NCI-H1105 treated with DMSO at 0.1 percent for 48 hours (cell line): ENCODE data around the gene SLFN5.
"Not testable (repeated sequence)": the region's sequence is repeated elsewhere in the genome, so short reads cannot be mapped to it uniquely, and the experiment has no call there.

Source experiments
- DNase-seq: peaks from one replicate; lab custom pipeline; 2025; lab: John Stamatoyannopoulos, UW

SLFN5 gene

DNA sequence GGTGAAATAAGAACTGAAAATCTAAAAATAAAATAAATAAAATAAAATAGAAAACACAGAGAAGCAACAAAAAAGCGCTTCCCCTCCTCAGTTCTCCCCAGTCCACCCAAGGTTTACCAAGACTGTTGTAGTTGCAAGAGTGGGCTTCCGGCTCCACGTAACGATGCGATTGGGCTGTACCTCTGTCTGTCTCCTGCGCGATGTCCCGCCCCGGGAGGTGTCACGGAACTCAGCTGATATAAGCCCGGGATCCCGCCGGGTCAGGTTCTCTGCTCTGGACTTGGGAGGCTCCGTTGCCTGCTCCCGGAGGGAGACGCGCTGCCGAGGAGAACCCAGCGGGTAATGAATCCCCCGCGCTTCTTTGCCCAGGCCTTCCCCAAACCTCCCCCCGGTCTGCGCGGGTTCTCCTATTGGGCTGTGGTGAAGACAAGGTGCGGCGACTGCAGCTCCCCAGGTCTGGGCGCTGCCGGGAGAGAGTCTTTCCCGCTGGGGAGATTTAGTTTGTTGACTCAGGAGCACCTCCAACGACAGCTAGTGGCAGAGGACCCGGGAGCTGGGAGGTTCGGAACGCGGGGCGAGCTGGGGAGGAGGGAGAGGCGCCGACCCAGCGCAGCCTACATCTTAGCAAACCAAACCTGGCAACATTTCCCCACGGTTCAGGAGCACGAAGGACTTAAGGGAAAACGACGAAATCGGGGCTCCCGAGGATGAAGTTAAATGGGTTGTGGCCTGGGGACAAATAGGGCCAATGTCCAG, at the start of gene SLFN5:
Gene SLFN5, plus strand, starts transcription at position 268 of the 756 bp plus-strand sequence. CDS start 15,619 bp downstream, outside the sequence.
- DNase-seq = peak; percentile 80

GRCh38 chr17:35194001-35194400, 48.9 kb upstream of the SLFN5 start, which contains the start of gene SLC35G3:
SLC35G3 (minus strand) TSS chr17:35194393; CDS start chr17:35194307, 86 bp downstream.
- not testable (repeated sequence) for DNase-seq

- not testable (repeated sequence) for DNase-seq
Measured at GRCh38 chr17:35195062-35195461, 47.8 kb upstream of the SLFN5 start.

GRCh38 chr17:35202582-35202981, 40.3 kb upstream of the SLFN5 start:
- not testable (repeated sequence) for DNase-seq

DNA sequence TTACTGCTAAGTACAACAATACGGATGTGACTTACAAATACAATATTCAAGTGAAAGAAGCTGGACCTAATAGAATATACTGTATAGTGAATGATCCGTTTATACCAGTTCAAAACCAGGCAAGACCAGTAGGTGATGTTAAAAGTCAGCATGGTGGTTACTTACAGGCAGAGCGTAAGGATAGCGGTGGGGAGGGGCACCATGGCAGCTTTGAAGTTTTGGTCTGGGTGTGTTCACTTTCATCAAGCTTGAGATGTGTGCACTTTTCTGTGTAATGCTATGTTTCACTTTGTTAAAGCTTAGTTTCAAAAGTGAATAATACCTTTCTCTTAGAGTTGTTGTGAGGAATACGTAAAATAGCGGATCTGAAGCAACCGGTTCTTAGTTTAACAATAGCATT, 32.1 kb upstream of the SLFN5 start:
- DNase-seq = no peak

DNA sequence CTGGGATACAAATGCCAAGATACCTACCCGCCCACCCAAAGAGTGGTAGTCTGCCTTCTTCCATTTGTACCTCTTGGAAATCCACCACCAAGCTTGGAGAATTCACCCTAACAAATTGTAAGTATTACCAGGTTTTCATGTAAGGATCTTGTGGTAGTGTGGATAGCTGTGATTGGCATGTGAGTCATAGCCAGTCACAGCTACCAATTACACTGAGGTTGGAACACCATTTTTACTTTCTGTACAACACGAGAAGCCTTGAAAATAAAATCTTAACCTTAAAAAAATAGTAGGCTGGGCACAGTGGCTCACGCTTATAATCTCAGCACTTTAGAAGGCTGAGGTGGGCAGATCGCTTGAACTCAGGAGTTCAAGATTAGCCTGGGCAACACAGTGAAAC, 30.2 kb upstream of the SLFN5 start:
- no peak for DNase-seq

DNA sequence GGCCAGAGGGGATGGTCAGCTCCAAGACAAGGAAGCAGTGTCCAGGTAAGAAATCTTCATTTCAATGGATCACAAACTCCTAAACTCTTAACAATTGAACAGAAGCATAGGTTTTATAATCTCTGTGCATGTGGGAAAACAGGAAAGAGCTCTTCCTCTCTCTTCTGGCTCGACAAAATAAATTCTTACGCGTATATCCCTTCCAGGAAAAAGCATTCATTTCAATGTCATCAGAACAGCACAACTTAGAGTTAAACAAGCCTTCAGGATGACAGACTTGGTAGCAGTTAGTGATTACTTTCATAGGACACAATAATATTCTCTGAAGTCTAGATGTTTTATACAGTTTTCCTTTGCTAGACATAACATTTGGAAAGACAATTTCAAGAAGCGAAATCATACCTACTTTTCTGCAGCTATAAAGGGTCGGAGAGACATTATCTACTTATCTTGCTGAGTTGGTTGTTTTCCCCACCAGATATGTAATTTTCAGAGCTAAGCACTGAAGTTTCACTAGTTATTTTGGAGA, 29.4 kb upstream of the SLFN5 start:
- no peak for DNase-seq

- DNase-seq = no peak
Measured at GRCh38 chr17:35214192-35214591, 28.7 kb upstream of the SLFN5 start.

DNA sequence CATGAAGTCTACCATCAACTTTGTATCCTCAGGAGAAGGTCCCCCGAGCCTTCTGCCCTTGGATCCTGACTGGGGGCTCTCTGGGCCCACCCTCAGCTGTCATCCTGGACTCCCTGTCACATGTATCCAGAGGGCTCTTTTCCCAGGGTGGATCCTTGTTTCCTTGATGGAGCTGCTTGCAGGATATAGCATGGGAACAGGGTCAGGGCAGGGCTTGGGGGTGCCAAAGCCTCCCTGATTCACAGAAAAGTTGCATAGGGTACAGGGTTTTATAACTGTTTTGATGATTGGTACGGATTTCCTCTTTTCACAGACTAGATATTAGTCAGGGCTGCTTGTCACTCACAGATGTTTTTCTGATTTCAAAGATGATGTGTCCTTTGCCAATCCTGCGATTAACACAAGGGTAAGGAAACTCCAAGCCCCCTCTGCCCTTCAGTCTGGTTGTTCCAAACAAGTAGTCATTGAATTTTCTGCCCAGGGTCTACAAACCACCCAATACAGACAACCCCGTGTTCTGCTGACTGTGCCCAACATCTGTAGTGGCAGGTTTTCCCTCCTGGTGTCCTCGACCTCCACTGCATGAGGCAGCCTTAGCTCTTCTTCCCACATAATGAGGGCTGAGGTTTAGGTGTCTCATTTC, 28.1 kb upstream of the SLFN5 start:
- no peak for DNase-seq

GRCh38 chr17:35217107-35217506, 25.8 kb upstream of the SLFN5 start:
- no peak for DNase-seq

DNA sequence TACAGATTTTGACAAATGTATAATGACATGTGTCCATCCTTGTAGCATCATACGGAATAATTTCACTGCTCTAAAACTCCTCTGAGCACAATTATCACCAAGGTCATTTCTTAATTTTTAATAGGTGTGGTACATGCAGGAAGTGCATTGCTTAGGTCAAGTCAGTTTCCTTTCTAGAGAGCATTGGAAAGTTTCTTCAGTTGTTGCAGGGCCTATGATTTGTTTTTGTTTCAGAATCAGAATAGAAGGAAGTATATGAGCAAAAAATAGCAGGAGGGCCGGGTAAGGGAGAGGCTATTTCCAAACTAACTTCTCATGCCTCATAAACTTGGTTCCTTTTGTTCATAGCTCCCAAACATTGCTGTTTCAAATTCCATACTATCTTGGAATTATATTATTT, 24.0 kb upstream of the SLFN5 start:
- no peak for DNase-seq

DNA sequence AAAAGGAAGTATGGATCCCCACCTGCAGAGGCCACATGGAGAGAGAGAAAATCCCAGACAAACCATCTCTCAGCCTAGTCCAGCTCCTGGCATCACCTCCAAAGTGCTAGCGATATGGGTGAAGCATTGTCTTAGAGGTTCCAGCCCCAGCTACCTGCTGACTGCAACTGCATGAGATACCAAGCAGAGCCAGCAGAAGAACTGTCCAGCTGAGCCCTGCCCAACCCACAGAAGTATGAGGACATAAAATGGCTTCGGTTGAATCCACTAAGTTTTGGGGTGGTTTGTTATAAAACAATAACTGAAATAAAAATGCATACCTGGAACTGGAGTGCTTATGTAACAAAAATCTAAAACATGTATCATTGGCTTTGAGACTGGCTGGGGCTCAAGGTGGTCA, 20.4 kb upstream of the SLFN5 start:
- no peak for DNase-seq

- DNase-seq = no peak
Measured at GRCh38 chr17:35224436-35224835, 18.4 kb upstream of the SLFN5 start.

DNA sequence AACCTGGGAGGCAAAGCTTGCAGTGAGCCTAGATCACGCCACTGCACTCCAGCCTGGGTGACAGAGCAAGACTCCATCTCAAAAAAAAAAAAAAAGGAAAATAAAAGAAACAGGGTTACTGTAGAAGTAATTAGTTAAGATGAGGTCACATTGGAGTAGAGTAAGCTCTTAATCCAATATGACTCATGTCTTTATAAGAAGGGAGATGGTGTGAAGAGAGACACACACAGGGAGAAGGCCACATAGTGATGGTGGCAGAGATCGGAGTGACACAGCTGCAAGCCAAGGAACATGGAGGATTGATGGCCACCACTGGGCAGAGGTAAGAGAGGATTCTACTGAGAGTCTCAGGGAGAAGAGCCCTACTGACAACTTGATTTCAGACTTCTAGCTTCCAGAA, 15.3 kb upstream of the SLFN5 start:
- no peak for DNase-seq

DNA sequence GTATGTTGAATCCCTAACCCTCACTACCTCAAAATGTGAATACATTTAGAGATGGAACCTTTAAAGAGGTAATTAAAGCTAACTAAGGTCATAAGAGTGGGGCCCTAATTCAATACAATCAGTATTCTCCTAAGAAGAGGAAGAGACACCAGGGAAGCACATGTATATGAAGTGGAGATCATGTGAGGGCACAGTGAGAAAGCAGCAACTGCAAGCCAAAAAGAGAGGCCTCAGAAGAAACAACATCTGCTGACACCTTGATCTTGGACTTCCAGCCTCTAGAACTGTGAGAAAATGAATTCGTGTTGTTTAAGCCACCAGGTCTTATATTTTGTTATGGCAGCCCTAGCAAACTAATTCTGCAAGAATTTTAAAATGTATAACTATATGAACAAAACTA, 13.2 kb upstream of the SLFN5 start:
- no peak for DNase-seq

DNA sequence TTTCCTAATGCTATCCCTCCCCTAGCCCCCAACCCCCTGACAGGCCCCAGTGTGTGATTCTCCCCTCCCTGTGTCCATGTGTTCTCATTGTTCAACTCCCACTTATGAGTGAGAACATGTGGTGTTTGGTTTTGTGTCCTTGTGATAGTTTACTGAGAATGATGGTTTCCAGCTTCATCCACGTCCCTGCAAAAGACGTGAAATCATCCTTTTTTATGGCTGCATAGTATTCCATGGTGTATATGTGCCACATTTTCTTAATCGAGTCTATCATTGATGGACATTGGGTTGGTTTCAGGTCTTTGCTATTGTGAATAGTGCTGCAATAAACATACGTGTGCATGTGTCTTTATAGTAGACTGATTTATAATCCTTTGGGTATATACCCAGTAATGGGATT, 8.6 kb upstream of the SLFN5 start:
- DNase-seq = not testable (repeated sequence)

DNA sequence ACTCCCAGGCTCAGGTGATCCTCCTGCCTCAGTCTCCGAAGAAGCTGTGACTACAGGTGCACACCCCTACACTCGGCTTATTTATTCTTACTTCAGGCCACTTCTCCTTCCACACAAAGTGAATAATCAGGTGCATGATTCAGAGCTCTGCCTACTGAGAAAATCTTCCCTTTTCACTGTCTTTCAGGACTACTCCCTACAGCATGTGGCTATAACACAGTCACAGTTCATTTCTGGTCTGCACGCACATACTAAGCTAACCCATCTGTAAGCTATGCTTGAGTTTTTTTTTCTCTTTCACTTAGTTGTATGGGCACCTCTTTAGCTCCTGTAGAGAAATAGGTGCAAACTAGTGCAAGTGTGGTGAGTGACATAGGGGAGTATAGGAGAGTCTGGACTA, 7.6 kb upstream of the SLFN5 start:
- no peak for DNase-seq

DNA sequence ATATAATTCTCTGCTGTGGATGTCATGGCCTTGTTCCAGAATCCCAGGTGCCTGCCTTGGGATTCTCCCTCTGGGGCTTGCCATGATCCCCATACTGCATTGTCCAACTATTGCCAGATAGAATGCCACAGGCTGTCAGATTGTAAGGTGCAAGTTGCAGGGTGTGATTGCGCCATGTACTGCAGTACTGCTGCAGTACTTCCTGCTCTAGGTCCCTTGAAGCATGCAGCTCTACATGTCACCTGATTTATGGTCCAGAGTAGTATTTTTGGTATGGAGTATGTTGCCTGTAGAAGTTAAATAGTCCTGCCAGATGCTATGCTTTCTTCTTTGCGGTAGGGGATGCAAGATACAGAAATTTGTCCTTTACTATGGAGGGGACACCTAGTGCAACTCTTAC, 7.0 kb upstream of the SLFN5 start:
- no peak for DNase-seq

DNA sequence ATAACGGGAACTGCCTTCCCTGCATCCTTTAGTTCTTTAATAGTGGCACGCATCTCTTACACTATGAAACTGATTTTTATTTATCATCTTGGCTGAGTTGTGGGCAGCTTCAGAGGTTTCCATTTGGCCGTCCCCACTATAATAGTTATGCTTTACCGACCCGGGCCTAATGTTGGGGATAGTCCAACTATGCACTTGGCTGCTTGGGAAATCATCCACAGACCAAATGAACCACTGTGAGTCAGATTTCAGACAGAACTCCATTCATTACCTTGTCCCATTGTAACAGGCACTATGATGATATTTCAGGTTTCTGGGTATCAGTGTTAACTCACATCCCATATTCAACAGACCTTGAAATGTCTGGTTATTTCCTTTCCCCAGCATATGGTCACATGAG, 6.1 kb upstream of the SLFN5 start:
- DNase-seq = no peak

- DNase-seq = no peak
Measured at GRCh38 chr17:35238821-35239220, 4.1 kb upstream of the SLFN5 start.

GRCh38 chr17:35239823-35240222, 3.0 kb upstream of the SLFN5 start:
- no peak for DNase-seq

- DNase-seq = no peak
Measured at GRCh38 chr17:35240861-35241260, 2.0 kb upstream of the SLFN5 start.

DNA sequence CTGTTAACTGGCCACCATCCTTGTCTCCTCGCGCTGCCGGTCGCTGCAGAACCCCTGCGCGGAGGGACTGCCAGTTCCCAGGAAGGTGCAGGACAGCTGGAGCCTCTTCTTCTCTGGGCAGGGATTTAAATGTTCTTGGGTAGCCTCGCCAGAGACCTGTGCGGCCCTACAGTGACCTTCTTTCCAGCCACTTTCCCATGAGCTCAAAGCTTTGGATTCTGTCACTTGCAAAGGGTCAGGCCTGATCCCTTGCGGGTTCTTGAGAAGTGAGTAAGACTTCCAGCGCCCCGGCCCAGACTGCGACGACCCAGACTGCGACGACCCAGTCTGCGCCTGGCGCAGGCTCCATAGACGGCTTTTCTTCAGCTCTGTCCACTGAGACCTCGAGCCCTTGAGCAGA, 1.4 kb upstream of the SLFN5 start:
- no peak for DNase-seq
